H1 (cell line): ENCODE data around the gene SMIM13. TPM values are rescaled to one million over a fixed set of nuclear protein-coding genes. Genes with fewer than 3 reads are reported as not detected.

Experiments used
- CTCF ChIA-PET: fragments of 300-600 bp; sonication (Branson Sonifier 250); formaldehyde crosslinking; loops from one replicate; lab custom pipeline; 2021; ENCODE audit not compliant: partially characterized antibody; lab: Charles Lee
- POLR2A ChIA-PET: fragments of 300-600 bp; sonication (Branson Sonifier 250); formaldehyde crosslinking; loops from one replicate; lab custom pipeline; 2021; ENCODE audit warnings: inconsistent platforms; ENCODE audit not compliant: partially characterized antibody; lab: Charles Lee
- DNase-seq, 2 experiments: peaks; one replicate each; pipeline versions ENCODE4 v3.0.0 to v3.0.0-alpha.2; 2010 to 2022; ENCODE audit warnings: low spot score in 2 of 2, low read depth in 1 of 2, mixed read lengths in 1 of 2
- FAIRE-seq: peaks from 2 replicates; lab custom pipeline; 2011; peaks lifted over from hg19 to GRCh38; lab: Jason Lieb, UNC
- H2AFZ ChIP-seq: 2 replicates; pipeline ENCODE4 v1.8.1; 2012; ENCODE audit warnings: low read length, inconsistent platforms
- H2AK5ac ChIP-seq: 2 replicates; pipeline ENCODE4 v1.6.1; 2013; ENCODE audit warnings: low read depth, low read length
- H2BK120ac ChIP-seq: replicated peaks from 2 replicates; pipeline ENCODE3; 2013; ENCODE audit warnings: low read depth, low read length, inconsistent platforms
- H2BK12ac ChIP-seq: 2 replicates; pipeline ENCODE4 v1.6.1; 2013; ENCODE audit warnings: low read depth, low read length
- H2BK15ac ChIP-seq: 2 replicates; pipeline ENCODE4 v1.6.1; 2013; ENCODE audit warnings: low read length
- H2BK20ac ChIP-seq: 2 replicates; pipeline ENCODE4 v1.6.1; 2013; ENCODE audit warnings: low read length
- H2BK5ac ChIP-seq: 2 replicates; pipeline ENCODE4 v1.6.1; 2013; ENCODE audit warnings: low read depth, low read length
- H3K14ac ChIP-seq: 2 replicates; pipeline ENCODE4 v1.6.1; 2013; ENCODE audit warnings: inconsistent platforms; ENCODE audit not compliant: insufficient read length
- H3K18ac ChIP-seq: 2 replicates; pipeline ENCODE4 v1.6.1; 2013; ENCODE audit warnings: low read length; ENCODE audit errors: extremely low read depth
- H3K23ac ChIP-seq: 2 replicates; pipeline ENCODE4 v1.6.1; 2013; ENCODE audit warnings: inconsistent platforms; ENCODE audit not compliant: insufficient read length
- H3K23me2 ChIP-seq: 2 replicates; pipeline ENCODE4 v1.6.1; 2013; ENCODE audit warnings: low read depth, low read length
- H3K27ac ChIP-seq: 2 replicates; pipeline ENCODE4 v1.6.1; 2011; ENCODE audit warnings: low read depth, low read length, inconsistent platforms
- H3K27me3 ChIP-seq, 4 experiments: replicated peaks in 1 of 4; 1 replicate in 1 of 4; 2 replicates in 3 of 4; pipeline versions ENCODE4 v1.6.1 to v1.8.1; 2011 to 2013; ENCODE audit warnings: low read length in 3 of 4, mild to moderate bottlenecking in 3 of 4, inconsistent platforms in 2 of 4, mixed read lengths in 2 of 4, moderate library complexity in 1 of 4; ENCODE audit not compliant: control insufficient read depth in 3 of 4, insufficient read depth in 3 of 4; ENCODE audit errors: extremely low read depth in 1 of 4
- H3K36me3 ChIP-seq, 4 experiments: 2 replicates each; pipeline versions ENCODE4 v1.6.1 to v1.8.1; 2011 to 2013; ENCODE audit warnings: mild to moderate bottlenecking in 4 of 4, low read length in 3 of 4, moderate library complexity in 2 of 4, control low read depth in 1 of 4, inconsistent platforms in 1 of 4; ENCODE audit not compliant: insufficient read depth in 4 of 4, control insufficient read depth in 2 of 4
- H3K4ac ChIP-seq: replicated peaks from 2 replicates; pipeline ENCODE3; 2013; ENCODE audit warnings: low read length, low read depth, mixed read lengths, inconsistent platforms; ENCODE audit not compliant: insufficient read length
- H3K4me1 ChIP-seq, 4 experiments: replicated peaks in 1 of 4; 1 replicate in 1 of 4; 2 replicates in 3 of 4; pipeline versions ENCODE4 v1.6.1 to v1.8.1; 2011 to 2013; ENCODE audit warnings: low read length in 3 of 4, inconsistent platforms in 2 of 4, mixed read lengths in 1 of 4; ENCODE audit not compliant: insufficient read depth in 4 of 4, control insufficient read depth in 3 of 4
- H3K4me2 ChIP-seq, 2 experiments: 2 replicates each; pipeline versions ENCODE4 v1.6.1 to v1.8.1; 2011 to 2013; ENCODE audit warnings: low read depth in 2 of 2, low read length in 2 of 2, control low read depth in 1 of 2, inconsistent platforms in 1 of 2, mild to moderate bottlenecking in 1 of 2; ENCODE audit not compliant: insufficient read depth in 1 of 2
- H3K4me3 ChIP-seq, 4 experiments: fragments of 200-600, 300-600 bp in 1 of 4; sonication (generic), shearing (Covaris generic), sonication (Bioruptor Twin) in 1 of 4; 2 replicates each; pipeline versions ENCODE4 v1.5.1 to v1.8.1; 2011 to 2016; ENCODE audit warnings: low read length in 4 of 4, low read depth in 3 of 4, control low read depth in 2 of 4, inconsistent platforms in 2 of 4, mild to moderate bottlenecking in 2 of 4, mixed read lengths in 1 of 4, moderate library complexity in 1 of 4; ENCODE audit not compliant: insufficient read depth in 2 of 4; ENCODE audit errors: extremely low read depth in 1 of 4
- H3K56ac ChIP-seq: replicated peaks from 2 replicates; pipeline ENCODE3; 2013; ENCODE audit warnings: low read depth, mild to moderate bottlenecking, mixed read lengths, low read length, inconsistent platforms; ENCODE audit not compliant: insufficient read length
- H3K79me1 ChIP-seq: 2 replicates; pipeline ENCODE4 v1.6.1; 2013; ENCODE audit warnings: low read depth, low read length, control low read depth
- H3K79me2 ChIP-seq, 2 experiments: 2 replicates each; pipeline versions ENCODE4 v1.6.1 to v1.8.1; 2012 to 2013; ENCODE audit warnings: low read length in 2 of 2, mild to moderate bottlenecking in 2 of 2, inconsistent platforms in 1 of 2; ENCODE audit not compliant: insufficient read depth in 2 of 2, control insufficient read depth in 1 of 2
- H3K9ac ChIP-seq, 4 experiments: replicated peaks in 1 of 4; 1 replicate in 1 of 4; 2 replicates in 3 of 4; pipeline versions ENCODE4 v1.6.1 to v1.8.1; 2011 to 2013; ENCODE audit warnings: low read depth in 3 of 4, low read length in 3 of 4, control low read depth in 2 of 4, mild to moderate bottlenecking in 2 of 4, moderate library complexity in 2 of 4, inconsistent platforms in 1 of 4; ENCODE audit errors: extremely low read depth in 1 of 4
- H3K9me3 ChIP-seq, 2 experiments: 2 replicates each; pipeline versions ENCODE4 v1.6.1 to v1.8.1; 2012 to 2013; ENCODE audit warnings: mild to moderate bottlenecking in 2 of 2, moderate library complexity in 2 of 2, control low read depth in 1 of 2, inconsistent platforms in 1 of 2, low read depth in 1 of 2, low read length in 1 of 2, mixed read lengths in 1 of 2; ENCODE audit not compliant: insufficient read depth in 2 of 2
- H4K20me1 ChIP-seq, 2 experiments: replicated peaks in 1 of 2; 2 replicates each; pipeline versions ENCODE3 to v1.8.1; 2011 to 2013; ENCODE audit warnings: inconsistent platforms in 2 of 2, low read length in 2 of 2, mild to moderate bottlenecking in 1 of 2; ENCODE audit not compliant: insufficient read depth in 2 of 2, control insufficient read depth in 1 of 2
- H4K5ac ChIP-seq: 2 replicates; pipeline ENCODE4 v1.6.1; 2013; ENCODE audit warnings: low read length, low read depth, mixed read lengths, inconsistent platforms; ENCODE audit not compliant: insufficient read length
- H4K8ac ChIP-seq: 2 replicates; pipeline ENCODE4 v1.8.0; 2013; ENCODE audit warnings: mild to moderate bottlenecking, moderate library complexity, low read length, inconsistent platforms; ENCODE audit not compliant: insufficient read depth; ENCODE audit errors: extremely low read depth
- H4K91ac ChIP-seq: replicated peaks from 2 replicates; pipeline ENCODE3; 2013; ENCODE audit warnings: low read length, mixed read lengths, inconsistent platforms; ENCODE audit not compliant: insufficient read length
- CEBPB ChIP-seq: IDR thresholded peaks from 2 replicates; pipeline ENCODE4 v1.6.1; 2012; ENCODE audit warnings: low read depth, low read length
- CHD1 ChIP-seq: IDR thresholded peaks from 2 replicates; pipeline ENCODE4 v1.6.1; 2012; ENCODE audit warnings: low read depth, low read length, improper control_type of control experiment
- ZNF274 ChIP-seq: IDR thresholded peaks from 2 replicates; pipeline ENCODE4 v1.7.0; 2012; ENCODE audit warnings: low read length, borderline replicate concordance; ENCODE audit errors: extremely low read depth
- WGBS, 2 experiments: shearing (Covaris generic) in 1 of 2; methylation state at CpG; one replicate each; pipeline versions ENCODE4 v1.1.6 to v1.1.7; 2013 to 2015; ENCODE audit warnings: low lambda C conversion rate in 2 of 2, mixed read lengths in 2 of 2, inconsistent platforms in 1 of 2, low coverage in 1 of 2, missing lambda C conversion rate in 1 of 2; ENCODE audit not compliant: insufficient replicate concordance in 2 of 2, insufficient coverage in 1 of 2, insufficient read length in 1 of 2; ENCODE audit errors: extremely low coverage in 1 of 2, missing lambda C conversion rate in 1 of 2; 5-methylcytosine and 5-hydroxymethylcytosine counted together
- polyA plus RNA-seq, 7 experiments: library from polyadenylated mRNA; depleted of rRNA in 3 of 7; stranded (reverse) in 5 of 7; unstranded in 2 of 7; fragments of >200 nt in 5 of 7; fragments of 200-250 nt in 2 of 7; gene quantifications; 1 replicate in 5 of 7; 2 replicates in 1 of 7; 4 replicates in 1 of 7; pipeline versions ENCODE4 v1.2.1 to v1.2.3, GENCODE V29; 2011 to 2013; ENCODE audit warnings: missing spikeins in 2 of 7, mixed read lengths in 2 of 7
- total RNA-seq: library from RNA; stranded (reverse); fragmentation: NEBNext Ultra II Directional; extraction: Animal tissue kit (Norgen Biotek cat#: 25700); gene quantifications from 2 replicates; pipeline ENCODE4 v1.2.1, GENCODE V29; 2021

Gene SMIM13
- total and polyA plus RNA-seq, 2 of the 8 experiments (the other 6 are each of a cell fraction or from before 2014, with no cell fraction given), result 1.7 to 10.6 TPM

DNA sequence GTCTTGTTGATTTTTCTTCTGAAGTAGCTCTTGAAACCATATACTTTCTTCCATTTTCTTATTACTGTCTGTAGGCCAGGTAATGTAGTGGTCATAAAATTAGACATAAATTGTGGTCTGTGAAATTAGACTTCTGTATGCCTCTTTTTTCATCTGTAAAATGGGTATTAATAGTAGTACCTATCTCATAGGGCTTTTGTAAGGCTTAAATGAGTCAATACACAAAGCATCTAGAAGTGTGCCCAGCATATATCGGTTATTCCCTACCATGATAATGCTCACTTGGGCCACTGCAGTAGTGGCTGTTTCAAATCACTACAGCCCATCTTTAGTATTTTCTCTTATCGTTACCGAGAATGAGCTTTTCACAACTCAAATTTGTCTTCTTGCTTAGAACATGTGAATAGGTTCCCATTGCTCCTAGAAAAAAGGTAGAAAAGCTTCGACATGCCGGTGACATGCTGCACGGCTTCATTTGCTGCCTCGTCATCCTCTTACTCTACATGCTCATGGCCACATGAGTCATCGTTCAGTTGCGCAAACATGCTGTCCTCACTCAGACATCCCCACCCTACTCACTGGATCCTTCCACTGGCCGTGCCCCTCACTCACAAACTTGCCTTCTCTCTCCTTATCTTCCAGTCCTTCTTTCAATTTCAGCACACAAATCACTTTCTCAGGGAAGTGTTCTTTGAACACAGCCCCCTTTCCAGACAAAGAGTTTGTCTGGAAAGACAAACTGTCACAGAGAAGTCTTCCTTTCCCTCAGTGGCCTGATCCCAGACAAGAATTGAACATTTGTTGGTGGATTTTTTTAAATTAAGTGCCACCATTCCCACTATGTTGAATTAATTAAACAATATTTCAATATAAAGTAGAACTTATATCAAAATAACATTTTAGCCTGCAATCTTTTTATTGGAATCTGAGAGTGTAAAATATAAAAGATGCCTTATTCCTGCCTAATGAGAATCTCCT, 50.0 kb downstream of the SMIM13 start:
- H4K91ac ChIP-seq, result no peak overlapping the region
- H3K4ac ChIP-seq, result no peak overlapping the region
- H3K9ac ChIP-seq, result no peak overlapping the region
- no peak overlapping the region for H4K5ac ChIP-seq
- 91% methylated on average over 10 of the region's 10 CpGs; no CpG with 5 or more reads in 1 of the 2 experiments for WGBS, 2 experiments
- no peak overlapping the region for H3K23ac ChIP-seq
- ChIA-PET POLR2A (interaction anchor here (1.1 kb wide), 1 partner anchor 352 kb away, joined by 3 read pairs; no protein-coding TSS in a partner anchor), CTCF (interaction anchor here (0.5 to 4.5 kb wide), 23 partner anchors 11 to 432 kb away, joined by 3 to 82 read pairs (median 3); no protein-coding TSS in a partner anchor)
- H3K4me1 ChIP-seq, result peaks cover 1 to 7% (median 5%) of the 10 kb centered on the region in 4 experiments; a peak in 3 of 7 replicates
- no peaks in the 10 kb centered on the region for H4K20me1 ChIP-seq
- H3K4me2 ChIP-seq, result no peak overlapping the region
- no peak for FAIRE-seq
- no peaks in the 10 kb centered on the region for H3K9me3 ChIP-seq
- no peak overlapping the region for H2BK5ac ChIP-seq
- H2BK120ac ChIP-seq, result no peak overlapping the region
- H3K18ac ChIP-seq, result no peak overlapping the region
- H3K14ac ChIP-seq, result no peak overlapping the region
- no peak overlapping the region for H2BK15ac ChIP-seq
- no peak overlapping the region for H3K27ac ChIP-seq
- no peak overlapping the region for H2BK12ac ChIP-seq
- no peaks in the 10 kb centered on the region for H3K27me3 ChIP-seq
- peak overlapping the region; percentile 55; the same call in 1 of the 2 replicates for H2BK20ac ChIP-seq
- no peaks in the 10 kb centered on the region for H3K36me3 ChIP-seq
- no peak overlapping the region for H3K56ac ChIP-seq
- no peak overlapping the region for H4K8ac ChIP-seq
- no peak overlapping the region for H3K4me3 ChIP-seq
- no peaks in the 10 kb centered on the region for H3K79me2 ChIP-seq
- DNase-seq, result no peak
- no peaks in the 10 kb centered on the region for H3K79me1 ChIP-seq
- 0 out of 2 replicates have a peak overlapping the region, but pooled peaks have one; percentile 40 for H2AK5ac ChIP-seq
- TF ChIP-seq CHD1 (no peak), ZNF274 (no peak), CEBPB (peak; percentile 56)
- no peak overlapping the region for H2AFZ ChIP-seq
- no peaks in the 10 kb centered on the region for H3K23me2 ChIP-seq
